Transverse colon (tissue), 4 donors: Measurements from ENCODE around the gene HK1. TPM values are rescaled to one million over a fixed set of nuclear protein-coding genes. Genes with fewer than 3 reads are reported as not detected.

ENCODE experiments used
- DNase-seq: peaks from one replicate; pipeline ENCODE4 v3.0.0-alpha.2; 2019
- H3K27ac ChIP-seq, 4 donors: fragments of 200-600 bp; sonication (generic); 2 replicates each; pipeline ENCODE4 v1.5.1; 2016 to 2018; ENCODE audit warnings: inconsistent platforms in 4 of 4
- H3K27me3 ChIP-seq: fragments of 200-600 bp; sonication (generic); 2 replicates; pipeline ENCODE4 v1.5.1; 2017; ENCODE audit warnings: inconsistent platforms
- H3K36me3 ChIP-seq, 4 donors: fragments of 200-600 bp; sonication (generic); 2 replicates each; pipeline ENCODE4 v1.5.1; 2017 to 2019; ENCODE audit warnings: inconsistent platforms in 4 of 4
- H3K4me1 ChIP-seq, 4 donors: fragments of 200-600 bp; sonication (generic); 2 replicates each; pipeline ENCODE4 v1.5.1; 2017 to 2020; ENCODE audit warnings: inconsistent platforms in 4 of 4
- H3K4me3 ChIP-seq, 4 donors: fragments of 200-600 bp; sonication (generic); 1 replicate in 1 of 4; 2 replicates in 3 of 4; pipeline versions ENCODE4 v1.5.1 to v1.6.1; 2017 to 2019; ENCODE audit warnings: inconsistent platforms in 4 of 4
- H3K9me3 ChIP-seq, 2 donors: fragments of 200-600 bp; sonication (generic); 2 replicates each; pipeline ENCODE4 v1.5.1; 2017 to 2019; ENCODE audit warnings: inconsistent platforms in 2 of 2
- CTCF ChIP-seq, 5 experiments: fragments of 200-600 bp in 3 of 5; fragments of 450-650 bp in 2 of 5; sonication (generic) in 3 of 5; IDR thresholded peaks; 1 replicate in 2 of 5; 2 replicates in 3 of 5; pipeline ENCODE4 v1.5.1; 2016 to 2017; ENCODE audit warnings: antibody characterized with exemption in 5 of 5, inconsistent platforms in 3 of 5, mild to moderate bottlenecking in 2 of 5, moderate library complexity in 1 of 5
- EP300 ChIP-seq: sonication (generic); formaldehyde crosslinking; IDR thresholded peaks from one replicate; pipeline ENCODE4 v1.6.1; 2017; ENCODE audit warnings: antibody characterized with exemption, low read depth
- POLR2A ChIP-seq: fragments of 450-650 bp; IDR thresholded peaks from one replicate; pipeline ENCODE4 v1.6.1; 2016; ENCODE audit warnings: antibody characterized with exemption, mild to moderate bottlenecking, moderate library complexity
- POLR2AphosphoS5 ChIP-seq, 3 donors: sonication (generic); formaldehyde crosslinking; IDR thresholded peaks; one replicate each; pipeline ENCODE4 v1.6.1; 2016; ENCODE audit warnings: antibody characterized with exemption in 3 of 3
- WGBS, 2 donors: methylation state at CpG; one replicate each; pipeline ENCODE4 v1.1.5; 2018; ENCODE audit warnings: low coverage in 1 of 2; 5-methylcytosine and 5-hydroxymethylcytosine counted together
- in situ Hi-C, 4 donors: fragments of 200-750 bp; cut with MboI; loops; one replicate each; pipeline versions ENCODE4 v1.15.0 to v1.15.1; 2017; ENCODE audit warnings: low sequenced_read_pairs in 3 of 4, low pct_ligation_motif_present in 1 of 4, low pct_unique_long_range_greater_than_20kb in 1 of 4
- intact Hi-C: fragments of 100-400 bp; cut with DNase I; formaldehyde crosslinking; loops from one replicate; pipeline ENCODE4 v1.15.1; 2023; ENCODE audit warnings: low total_unique reads
- total RNA-seq, 4 donors: library from RNA; depleted of rRNA; stranded (reverse); fragments of >200 nt; gene quantifications; one replicate each; pipeline ENCODE4 v1.1.0, GENCODE V29; 2016

The HK1 gene
- total RNA-seq, 4 donors from 2014 or later = 27.3 to 69.9 (median 54.0) TPM

GRCh38 chr10:69376662-69377061 lies 98.4 kb downstream of the HK1 start:
- intact Hi-C loops (no loop called here), in situ Hi-C loops (loop anchor here in 3 of 4 donors (25.0 kb wide), 1 partner anchor 389 kb away; the partner anchor contains the start of gene KIFBP (in 3 of the 3))
- H3K27ac ChIP-seq = no peak overlapping the region
- H3K4me3 ChIP-seq = no peak overlapping the region
- no peak for DNase-seq
- H3K36me3 ChIP-seq = peaks cover 0 to 19% (median 2%) of the 10 kb centered on the region in 4 donors
- H3K4me1 ChIP-seq = peaks cover 4 to 13% (median 6%) of the 10 kb centered on the region in 4 donors
- H3K27me3 ChIP-seq = no peaks in the 10 kb centered on the region
- H3K9me3 ChIP-seq = no peaks in the 10 kb centered on the region
- TF ChIP-seq CTCF (IDR thresholded peaks at IDR 0.05) (no peak), EP300 (no peak), POLR2AphosphoS5 (IDR thresholded peaks at IDR 0.05) (no peak), POLR2A (no peak)
- 95% methylated on average over 11 of the region's 11 CpGs; no CpG with 5 or more reads in 1 of the 2 donors for WGBS, 2 donors

GRCh38 chr10:69377191-69377590 lies 98.9 kb downstream of the HK1 start:
- in situ Hi-C loops (loop anchor here in 3 of 4 donors (25.0 kb wide), 1 partner anchor 390 kb away; the partner anchor contains the start of gene KIFBP (in 3 of the 3)), intact Hi-C loops (no loop called here)
- TF ChIP-seq EP300 (no peak), POLR2A (no peak)
- no peaks in the 10 kb centered on the region for H3K9me3 ChIP-seq
- H3K4me3 ChIP-seq = no peak overlapping the region
- H3K27ac ChIP-seq = peak overlapping the region in 1 of 4 donors; percentile 3
- no peaks in the 10 kb centered on the region for H3K27me3 ChIP-seq
- no peak for DNase-seq
- peaks cover 4 to 13% (median 6%) of the 10 kb centered on the region in 4 donors for H3K4me1 ChIP-seq
- peaks cover 0 to 19% (median 4%) of the 10 kb centered on the region in 4 donors for H3K36me3 ChIP-seq
- WGBS, 2 donors = 82% methylated on average over 6 of the region's 6 CpGs; no CpG with 5 or more reads in 1 of the 2 donors

GRCh38 chr10:69377933-69378332 lies 99.6 kb downstream of the HK1 start:
- 70% methylated on average over 3 of the region's 3 CpGs; no CpG with 5 or more reads in 1 of the 2 donors for WGBS, 2 donors
- H3K4me3 ChIP-seq = no peak overlapping the region
- H3K4me1 ChIP-seq = peaks cover 4 to 13% (median 6%) of the 10 kb centered on the region in 4 donors
- H3K9me3 ChIP-seq = no peaks in the 10 kb centered on the region
- H3K27me3 ChIP-seq = no peaks in the 10 kb centered on the region
- in situ Hi-C loops (loop anchor here in 3 of 4 donors (25.0 kb wide), 1 partner anchor 391 kb away; the partner anchor contains the start of gene KIFBP (in 3 of the 3)), intact Hi-C loops (no loop called here)
- DNase-seq = no peak
- H3K36me3 ChIP-seq = peaks cover 0 to 19% (median 7%) of the 10 kb centered on the region in 4 donors
- TF ChIP-seq POLR2A (no peak), EP300 (no peak), POLR2AphosphoS5 (IDR thresholded peaks at IDR 0.05) (no peak), CTCF (IDR thresholded peaks at IDR 0.05) (no peak)
- H3K27ac ChIP-seq = peak overlapping the region in 1 of 4 donors; percentile 3

GRCh38 chr10:69379800-69380199 lies 101.5 kb downstream of the HK1 start:
- WGBS, 2 donors = 82 to 97% methylated on average over 2 to 16 of the region's 16 CpGs
- DNase-seq = no peak
- H3K27ac ChIP-seq = no peak overlapping the region
- no peaks in the 10 kb centered on the region for H3K9me3 ChIP-seq
- in situ Hi-C loops = loop anchor here in 3 of 4 donors (25.0 kb wide), 1 partner anchor 392 kb away; the partner anchor contains the start of gene KIFBP (in 3 of the 3)
- H3K4me3 ChIP-seq = no peak overlapping the region
- TF ChIP-seq POLR2A (no peak), POLR2AphosphoS5 (IDR thresholded peaks at IDR 0.05) (no peak), CTCF (IDR thresholded peaks at IDR 0.05) (no peak), EP300 (no peak)
- peaks cover 4 to 13% (median 6%) of the 10 kb centered on the region in 4 donors for H3K4me1 ChIP-seq
- peaks cover 0 to 19% (median 9%) of the 10 kb centered on the region in 4 donors for H3K36me3 ChIP-seq
- H3K27me3 ChIP-seq = no peaks in the 10 kb centered on the region
- intact Hi-C loops = no loop called here
